ENCODE measurements around the gene TMEM63A. TPM values are rescaled to one million over a fixed set of nuclear protein-coding genes. Genes with fewer than 3 reads are reported as not detected.

Gene TMEM63A
- total RNA-seq, 1 experiment from 2014 or later, result 31.4 TPM

GRCh38 chr1:225861834-225862580 is 20.2 kb downstream of the TMEM63A start:
- in situ Hi-C loops (cut with HindIII; ENCODE audit: low pct_unique_long_range_greater_than_20kb, low sequenced_read_pairs) (no loop called here), intact Hi-C loops (cut with micrococcal nuclease; ENCODE audit: unreplicated experiment) (no loop called here)
- Histone ChIP-seq H3K4me1 (ENCODE audit: control insufficient read depth, insufficient read depth, low read length) (no peaks in the 10 kb centered on the region; the same call in 1 of the 2 replicates), H3K9me3 (ENCODE audit: control insufficient read depth, insufficient read depth, low read depth, low read length) (no peaks in the 10 kb centered on the region), H3K27ac (ENCODE audit: low read length) (no peak overlapping the region), H3K4me3 (ENCODE audit: low read depth in 2 of 2, low read length in 2 of 2) (no peak overlapping the region), H3K27me3 (ENCODE audit: control insufficient read depth, insufficient read depth, low read length) (no peaks in the 10 kb centered on the region), H3K36me3 (ENCODE audit: control insufficient read depth, insufficient read depth, low read length) (peaks cover 2% of the 10 kb centered on the region; the same call in 1 of the 2 replicates)
- POLR2A ChIA-PET, result no interaction called here
- BruUV-seq (replicated peaks), result no TSS peak
- no peak for TF ChIP-seq CTCF (IDR thresholded peaks at IDR 0.05)
- TF ChIP-seq REST (IDR thresholded peaks at IDR 0.05; ENCODE audit: insufficient read depth in 1 of 2, low read depth in 2 of 2, low read length in 1 of 2), result no peak
- no peak for TF ChIP-seq POLR2AphosphoS5 (IDR thresholded peaks at IDR 0.05; ENCODE audit: low read depth, low read length)
- no peak for TF ChIP-seq SIN3A (IDR thresholded peaks at IDR 0.05; ENCODE audit: borderline replicate concordance, insufficient read depth, low read depth, low read length)
- TF ChIP-seq TCF7L2 (IDR thresholded peaks at IDR 0.05; ENCODE audit: low read depth, low read length), result no peak
- DNase-seq (ENCODE audit: low read depth, low spot score) (no peak), ATAC-seq (no peak)
- CTCF ChIA-PET, result no interaction called here

GRCh38 chr1:225860876-225861441 is 21.2 kb downstream of the TMEM63A start:
- no peak for ATAC-seq
- no peaks in the 10 kb centered on the region for H3K27me3 ChIP-seq (ENCODE audit: control insufficient read depth, insufficient read depth, low read length)
- no TSS peak for BruUV-seq (replicated peaks)
- POLR2A ChIA-PET, result no interaction called here
- no peaks in the 10 kb centered on the region for H3K9me3 ChIP-seq (ENCODE audit: control insufficient read depth, insufficient read depth, low read depth, low read length)
- no peaks in the 10 kb centered on the region; the same call in 1 of the 2 replicates for H3K4me1 ChIP-seq (ENCODE audit: control insufficient read depth, insufficient read depth, low read length)
- in situ Hi-C loops (cut with HindIII; ENCODE audit: low pct_unique_long_range_greater_than_20kb, low sequenced_read_pairs), result no loop called here
- no peaks in the 10 kb centered on the region; the same call in 1 of the 2 replicates for H3K36me3 ChIP-seq (ENCODE audit: control insufficient read depth, insufficient read depth, low read length)
- H3K4me3 ChIP-seq (ENCODE audit: low read depth in 2 of 2, low read length in 2 of 2), result no peak overlapping the region
- CTCF ChIA-PET, result no interaction called here
- H3K27ac ChIP-seq (ENCODE audit: low read length), result no peak overlapping the region
- no peak for DNase-seq (ENCODE audit: low read depth, low spot score)
- no peak for TF ChIP-seq POLR2AphosphoS5 (IDR thresholded peaks at IDR 0.05; ENCODE audit: low read depth, low read length)
- no peak for TF ChIP-seq CTCF (IDR thresholded peaks at IDR 0.05)
- no peak for TF ChIP-seq SIN3A (IDR thresholded peaks at IDR 0.05; ENCODE audit: borderline replicate concordance, insufficient read depth, low read depth, low read length)
- TF ChIP-seq REST (IDR thresholded peaks at IDR 0.05; ENCODE audit: insufficient read depth in 1 of 2, low read depth in 2 of 2, low read length in 1 of 2), result no peak
- no peak for TF ChIP-seq TCF7L2 (IDR thresholded peaks at IDR 0.05; ENCODE audit: low read depth, low read length)
- intact Hi-C loops (cut with micrococcal nuclease; ENCODE audit: unreplicated experiment), result no loop called here

Measured in Panc1 (cell line).